Mesendoderm (in vitro differentiated cells): ENCODE results near the gene TRRAP.

Experiments
- DNase-seq: peaks from one replicate; pipeline ENCODE4 v3.0.0; 2013
- H2AK5ac ChIP-seq: 2 replicates; pipeline ENCODE4 v1.6.1; 2013; ENCODE audit warnings: low read length, inconsistent platforms
- H2BK120ac ChIP-seq: 2 replicates; pipeline ENCODE4 v1.6.1; 2013; ENCODE audit warnings: low read depth, mild to moderate bottlenecking, low read length, moderate library complexity, mixed read lengths
- H2BK15ac ChIP-seq: replicated peaks from 2 replicates; pipeline ENCODE4 v1.6.1; 2013; ENCODE audit warnings: low read depth, mild to moderate bottlenecking, moderate library complexity
- H2BK5ac ChIP-seq: 2 replicates; pipeline ENCODE4 v1.6.1; 2013; ENCODE audit warnings: low read length, inconsistent platforms
- H3K18ac ChIP-seq: 2 replicates; pipeline ENCODE4 v1.6.1; 2013; ENCODE audit warnings: mild to moderate bottlenecking, low read length, mixed read lengths
- H3K23ac ChIP-seq: one replicate; pipeline ENCODE4 v1.6.1; 2013; ENCODE audit warnings: low read length
- H3K27ac ChIP-seq: 2 replicates; pipeline ENCODE4 v1.5.1; 2013; ENCODE audit warnings: low read depth, mild to moderate bottlenecking, inconsistent platforms, low read length, moderate library complexity
- H3K27me3 ChIP-seq: 2 replicates; pipeline ENCODE4 v1.6.1; 2013; ENCODE audit warnings: low read length, control low read depth, mild to moderate bottlenecking, inconsistent platforms; ENCODE audit not compliant: insufficient read depth, poor library complexity
- H3K36me3 ChIP-seq: 2 replicates; pipeline ENCODE4 v1.6.1; 2013; ENCODE audit warnings: low read length, inconsistent platforms; ENCODE audit not compliant: control insufficient read depth, insufficient read depth
- H3K4ac ChIP-seq: one replicate; pipeline ENCODE4 v1.6.1; 2013; ENCODE audit warnings: low read depth, mild to moderate bottlenecking, low read length, moderate library complexity
- H3K4me1 ChIP-seq: 2 replicates; pipeline ENCODE4 v1.6.1; 2013; ENCODE audit warnings: low read depth, low read length, inconsistent platforms; ENCODE audit not compliant: control insufficient read depth
- H3K4me2 ChIP-seq: 2 replicates; pipeline ENCODE4 v1.6.1; 2013; ENCODE audit warnings: low read length
- H3K4me3 ChIP-seq: 2 replicates; pipeline ENCODE4 v1.5.1; 2013; ENCODE audit warnings: mild to moderate bottlenecking, low read length
- H3K56ac ChIP-seq: one replicate; pipeline ENCODE4 v1.6.1; 2013; ENCODE audit warnings: low read length
- H3K79me1 ChIP-seq: 2 replicates; pipeline ENCODE4 v1.6.1; 2013; ENCODE audit warnings: low read length, inconsistent platforms
- H3K79me2 ChIP-seq: 2 replicates; pipeline ENCODE4 v1.6.1; 2013; ENCODE audit warnings: mild to moderate bottlenecking, low read length; ENCODE audit not compliant: control insufficient read depth, insufficient read depth
- H3K9ac ChIP-seq: 2 replicates; pipeline ENCODE4 v1.6.1; 2013; ENCODE audit warnings: low read length, inconsistent platforms
- H4K5ac ChIP-seq: one replicate; pipeline ENCODE4 v1.6.1; 2013; ENCODE audit warnings: low read length
- H4K8ac ChIP-seq: one replicate; pipeline ENCODE4 v1.6.1; 2013; ENCODE audit warnings: low read depth, mild to moderate bottlenecking, control low read depth, low read length, moderate library complexity
- WGBS: extraction: QIAGEN DNeasy Blood & Tissue Kit; methylation state at CpG from one replicate; pipeline ENCODE4 v1.1.7; 2013; ENCODE audit warnings: low lambda C conversion rate, missing lambda C conversion rate; ENCODE audit not compliant: insufficient coverage; ENCODE audit errors: extremely low coverage; 5-methylcytosine and 5-hydroxymethylcytosine counted together

Gene TRRAP

GRCh38 chr7:98862716-98863420 is 15.5 kb upstream of the TRRAP start:
- H4K8ac ChIP-seq: no peak overlapping the region
- H3K18ac ChIP-seq: no peak overlapping the region
- H3K36me3 ChIP-seq: no peaks in the 10 kb centered on the region
- H3K4me2 ChIP-seq: no peak overlapping the region
- H3K79me2 ChIP-seq: no peaks in the 10 kb centered on the region
- H3K9ac ChIP-seq: no peak overlapping the region
- no peaks in the 10 kb centered on the region for H3K27me3 ChIP-seq
- no peak overlapping the region for H2BK15ac ChIP-seq
- no peak overlapping the region for H2AK5ac ChIP-seq
- no peak for DNase-seq
- no peak overlapping the region for H3K27ac ChIP-seq
- no peak overlapping the region for H3K23ac ChIP-seq
- no peak overlapping the region for H3K4me3 ChIP-seq
- no peak overlapping the region for H3K56ac ChIP-seq
- no peaks in the 10 kb centered on the region for H3K79me1 ChIP-seq
- H3K4me1 ChIP-seq: no peaks in the 10 kb centered on the region
- H2BK5ac ChIP-seq: no peak overlapping the region
- H3K4ac ChIP-seq: no peak overlapping the region
- WGBS: no CpG with 5 or more reads among the region's 29 CpGs
- H4K5ac ChIP-seq: no peak overlapping the region
- H2BK120ac ChIP-seq: no peak overlapping the region

DNA sequence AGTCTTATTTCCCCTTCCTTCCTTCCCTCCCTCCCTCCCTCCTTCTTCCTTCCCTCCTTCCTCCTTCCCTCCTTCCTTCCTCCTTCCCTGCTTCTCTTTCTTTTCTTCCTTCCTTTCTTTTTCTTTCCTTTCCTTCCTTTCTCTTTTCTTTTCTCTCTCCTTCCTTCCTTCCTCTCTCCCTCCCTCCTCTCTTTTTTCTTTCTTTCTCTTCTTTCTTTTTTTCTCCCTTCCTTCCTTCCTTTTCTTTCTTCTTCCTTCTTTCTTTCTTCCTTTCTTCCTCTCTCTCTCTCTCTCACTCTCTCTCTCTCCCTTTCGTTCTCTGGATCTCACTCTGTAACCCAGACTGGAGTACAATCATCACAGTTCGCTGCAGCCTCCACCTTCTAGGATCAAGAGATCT is 14.7 kb upstream of the TRRAP start:
- H2BK15ac ChIP-seq: no peak overlapping the region
- no peaks in the 10 kb centered on the region for H3K79me1 ChIP-seq
- no peak for DNase-seq
- no peaks in the 10 kb centered on the region for H3K4me1 ChIP-seq
- H3K18ac ChIP-seq: no peak overlapping the region
- no peak overlapping the region for H3K9ac ChIP-seq
- H3K27me3 ChIP-seq: peaks cover 4% of the 10 kb centered on the region
- no peak overlapping the region for H3K27ac ChIP-seq
- H3K23ac ChIP-seq: no peak overlapping the region
- no peak overlapping the region for H3K4me2 ChIP-seq
- no peak overlapping the region for H2AK5ac ChIP-seq
- H4K8ac ChIP-seq: no peak overlapping the region
- no peak overlapping the region for H3K4me3 ChIP-seq
- no peak overlapping the region for H2BK5ac ChIP-seq
- no peaks in the 10 kb centered on the region for H3K36me3 ChIP-seq
- no peak overlapping the region for H4K5ac ChIP-seq
- no CpG with 5 or more reads among the region's 2 CpGs for WGBS
- H3K56ac ChIP-seq: no peak overlapping the region
- H3K79me2 ChIP-seq: no peaks in the 10 kb centered on the region
- H3K4ac ChIP-seq: no peak overlapping the region
- H2BK120ac ChIP-seq: no peak overlapping the region

- Histone ChIP-seq H3K79me1 (no peaks in the 10 kb centered on the region), H3K56ac (no peak overlapping the region), H3K4me2 (no peak overlapping the region), H2BK120ac (no peak overlapping the region), H2BK15ac (no peak overlapping the region), H3K27me3 (peaks cover 15% of the 10 kb centered on the region), H3K18ac (no peak overlapping the region), H3K4me1 (no peaks in the 10 kb centered on the region), H3K4me3 (no peak overlapping the region), H2BK5ac (no peak overlapping the region), H3K27ac (no peak overlapping the region), H4K8ac (no peak overlapping the region), H3K4ac (no peak overlapping the region), H4K5ac (no peak overlapping the region), H3K9ac (no peak overlapping the region), H2AK5ac (no peak overlapping the region), H3K79me2 (no peaks in the 10 kb centered on the region), H3K23ac (no peak overlapping the region), H3K36me3 (no peaks in the 10 kb centered on the region)
- no CpG with 5 or more reads among the region's 14 CpGs for WGBS
- no peak for DNase-seq
These were observed 13.4 kb upstream of the TRRAP start for GRCh38 chr7:98864731-98865453.

DNA sequence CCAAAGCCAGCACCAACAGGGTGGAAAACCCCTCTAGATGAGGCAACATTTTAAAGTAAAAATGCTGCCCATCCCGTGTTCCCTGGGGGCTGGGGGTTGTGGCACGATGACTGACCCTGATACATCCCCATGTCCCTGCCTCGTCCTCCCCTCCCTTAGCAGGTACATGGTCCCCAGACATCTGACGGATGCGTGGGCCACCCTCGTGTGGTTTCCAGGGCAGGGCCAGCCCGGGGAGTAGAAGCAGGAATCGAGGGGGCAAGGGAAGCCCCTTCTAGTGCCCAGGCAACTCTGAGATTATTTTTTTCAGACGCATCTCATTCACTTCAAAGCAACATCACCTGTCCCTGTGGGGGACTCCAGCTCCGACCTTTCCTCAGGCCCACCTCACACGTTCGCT is 12.0 kb upstream of the TRRAP start:
- no peak overlapping the region for H3K4me2 ChIP-seq
- no peak overlapping the region for H4K8ac ChIP-seq
- H3K4me3 ChIP-seq: no peak overlapping the region
- no peaks in the 10 kb centered on the region for H3K79me1 ChIP-seq
- no peak overlapping the region for H2BK120ac ChIP-seq
- H3K79me2 ChIP-seq: no peaks in the 10 kb centered on the region
- no peak overlapping the region for H2AK5ac ChIP-seq
- no peaks in the 10 kb centered on the region for H3K36me3 ChIP-seq
- H2BK15ac ChIP-seq: no peak overlapping the region
- H3K27me3 ChIP-seq: peaks cover 15% of the 10 kb centered on the region
- no peak overlapping the region for H3K4ac ChIP-seq
- H3K18ac ChIP-seq: no peak overlapping the region
- no peak overlapping the region for H4K5ac ChIP-seq
- no peak overlapping the region for H3K27ac ChIP-seq
- H2BK5ac ChIP-seq: no peak overlapping the region
- no peak overlapping the region for H3K56ac ChIP-seq
- no peak overlapping the region for H3K9ac ChIP-seq
- no peak for DNase-seq
- no CpG with 5 or more reads among the region's 12 CpGs for WGBS
- no peaks in the 10 kb centered on the region for H3K4me1 ChIP-seq
- no peak overlapping the region for H3K23ac ChIP-seq

GRCh38 chr7:98866765-98867164 is 11.6 kb upstream of the TRRAP start:
- H4K5ac ChIP-seq: no peak overlapping the region
- H3K79me2 ChIP-seq: no peaks in the 10 kb centered on the region
- H3K79me1 ChIP-seq: no peaks in the 10 kb centered on the region
- H3K9ac ChIP-seq: no peak overlapping the region
- no peak overlapping the region for H3K4me3 ChIP-seq
- peaks cover 15% of the 10 kb centered on the region for H3K27me3 ChIP-seq
- H2AK5ac ChIP-seq: no peak overlapping the region
- H2BK5ac ChIP-seq: no peak overlapping the region
- H3K56ac ChIP-seq: no peak overlapping the region
- H2BK15ac ChIP-seq: no peak overlapping the region
- no peak overlapping the region for H4K8ac ChIP-seq
- H3K4me2 ChIP-seq: no peak overlapping the region
- no peak overlapping the region for H3K27ac ChIP-seq
- H3K36me3 ChIP-seq: no peaks in the 10 kb centered on the region
- whole genome bisulfite sequencing: no CpG with 5 or more reads among the region's 7 CpGs
- no peak overlapping the region for H3K23ac ChIP-seq
- no peak overlapping the region for H3K4ac ChIP-seq
- no peak overlapping the region for H2BK120ac ChIP-seq
- DNase-seq: no peak
- no peaks in the 10 kb centered on the region for H3K4me1 ChIP-seq
- H3K18ac ChIP-seq: no peak overlapping the region
